RPMI8226 (cell line): ENCODE data around the gene OLIG2.

ENCODE experiments used
- DNase-seq: peaks from one replicate; pipeline ENCODE4 v3.0.0-alpha.2; 2015

The OLIG2 gene

DNA sequence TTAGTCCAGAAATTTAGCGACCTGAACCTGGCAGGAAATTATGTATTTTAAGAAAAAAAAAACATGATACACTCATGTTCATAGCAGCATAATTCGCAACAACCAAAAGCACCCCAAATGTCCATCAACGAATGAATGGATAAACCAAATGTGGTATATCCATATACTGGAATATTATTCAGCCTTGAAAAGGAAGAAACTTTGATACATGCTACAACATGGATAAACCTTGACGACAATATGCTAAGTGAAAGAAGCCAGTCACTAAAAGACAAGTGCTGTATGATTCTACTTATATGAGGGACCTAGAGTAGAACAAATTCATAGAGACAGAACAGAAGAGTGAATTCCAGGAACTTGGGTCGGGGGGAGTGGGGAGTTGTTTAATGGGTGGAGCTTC lies 43.5 kb downstream of the OLIG2 start:
- DNase-seq: no peak

DNA sequence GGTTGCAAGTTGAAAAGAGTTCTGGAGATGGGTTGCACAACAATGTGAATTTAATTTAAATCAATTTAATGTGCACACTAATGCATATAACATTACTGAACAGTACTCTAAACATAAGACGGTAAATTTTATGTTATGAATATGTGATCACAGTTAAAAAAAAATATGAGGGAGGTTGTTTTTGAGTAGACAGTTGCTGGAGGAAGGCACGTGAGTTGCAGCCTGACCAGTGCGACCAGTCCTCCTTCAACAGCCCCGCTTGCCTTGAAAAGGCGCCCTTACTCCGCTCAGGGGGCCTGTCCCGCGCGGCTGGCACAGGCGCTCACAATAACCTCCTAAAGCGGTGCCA lies 43.9 kb downstream of the OLIG2 start:
- no peak for DNase-seq

DNA sequence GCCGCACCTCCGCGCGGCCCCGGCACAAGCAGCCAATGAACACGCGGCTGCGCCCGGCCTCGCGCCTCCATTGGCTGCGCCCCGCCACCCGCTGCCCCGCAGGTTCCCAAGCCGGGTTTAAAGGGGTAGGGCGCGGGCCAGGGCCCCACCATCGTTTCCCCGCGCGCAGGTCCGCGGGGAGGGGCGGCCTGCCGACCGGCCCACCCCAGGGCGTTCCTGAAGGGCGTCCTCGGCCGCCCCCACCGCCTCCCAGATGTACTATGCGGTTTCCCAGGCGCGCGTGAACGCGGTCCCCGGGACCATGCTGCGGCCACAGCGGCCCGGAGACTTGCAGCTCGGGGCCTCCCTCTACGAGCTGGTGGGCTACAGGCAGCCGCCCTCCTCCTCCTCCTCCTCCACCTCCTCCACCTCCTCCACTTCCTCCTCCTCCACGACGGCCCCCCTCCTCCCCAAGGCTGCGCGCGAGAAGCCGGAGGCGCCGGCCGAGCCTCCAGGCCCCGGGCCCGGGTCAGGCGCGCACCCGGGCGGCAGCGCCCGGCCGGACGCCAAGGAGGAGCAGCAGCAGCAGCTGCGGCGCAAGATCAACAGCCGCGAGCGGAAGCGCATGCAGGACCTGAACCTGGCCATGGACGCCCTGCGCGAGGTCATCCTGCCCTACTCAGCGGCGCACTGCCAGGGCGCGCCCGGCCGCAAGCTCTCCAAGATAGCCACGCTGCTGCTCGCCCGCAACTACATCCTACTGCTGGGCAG lies 44.4 kb downstream of the OLIG2 start, which contains the start of gene OLIG1:
TSS of gene OLIG1 (plus strand) at position 148 of the 750 bp plus-strand sequence. CDS start at position 254, 106 bp downstream.
- peak; percentile 85 for DNase-seq

DNA sequence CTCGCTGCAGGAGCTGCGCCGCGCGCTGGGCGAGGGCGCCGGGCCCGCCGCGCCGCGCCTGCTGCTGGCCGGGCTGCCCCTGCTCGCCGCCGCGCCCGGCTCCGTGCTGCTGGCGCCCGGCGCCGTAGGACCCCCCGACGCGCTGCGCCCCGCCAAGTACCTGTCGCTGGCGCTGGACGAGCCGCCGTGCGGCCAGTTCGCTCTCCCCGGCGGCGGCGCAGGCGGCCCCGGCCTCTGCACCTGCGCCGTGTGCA lies 44.9 kb downstream of the OLIG2 start:
- DNase-seq: no peak

DNA sequence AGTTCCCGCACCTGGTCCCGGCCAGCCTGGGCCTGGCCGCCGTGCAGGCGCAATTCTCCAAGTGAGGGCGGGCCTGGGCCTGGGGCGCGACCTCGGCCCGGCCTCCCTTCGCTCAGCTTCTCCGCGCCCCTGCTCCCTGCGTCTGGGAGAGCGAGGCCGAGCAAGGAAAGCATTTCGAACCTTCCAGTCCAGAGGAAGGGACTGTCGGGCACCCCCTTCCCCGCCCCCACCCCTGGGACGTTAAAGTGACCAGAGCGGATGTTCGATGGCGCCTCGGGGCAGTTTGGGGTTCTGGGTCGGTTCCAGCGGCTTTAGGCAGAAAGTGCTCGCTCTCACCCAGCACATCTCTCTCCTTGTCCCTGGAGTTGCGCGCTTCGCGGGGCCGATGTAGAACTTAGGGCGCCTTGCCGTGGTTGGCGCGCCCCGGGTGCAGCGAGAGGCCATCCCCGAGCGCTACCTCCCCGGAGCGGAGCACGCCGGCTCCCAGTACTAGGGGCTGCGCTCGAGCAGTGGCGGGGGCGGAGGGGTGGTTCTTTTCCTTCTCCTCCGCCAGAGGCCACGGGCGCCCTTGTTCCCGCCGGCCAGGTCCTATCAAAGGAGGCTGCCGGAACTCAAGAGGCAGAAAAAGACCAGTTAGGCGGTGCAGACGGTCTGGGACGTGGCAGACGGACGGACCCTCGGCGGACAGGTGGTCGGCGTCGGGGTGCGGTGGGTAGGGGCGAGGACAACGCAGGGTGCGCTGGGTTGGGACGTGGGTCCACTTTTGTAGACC lies 45.4 kb downstream of the OLIG2 start:
- DNase-seq: peak; percentile 75

DNA sequence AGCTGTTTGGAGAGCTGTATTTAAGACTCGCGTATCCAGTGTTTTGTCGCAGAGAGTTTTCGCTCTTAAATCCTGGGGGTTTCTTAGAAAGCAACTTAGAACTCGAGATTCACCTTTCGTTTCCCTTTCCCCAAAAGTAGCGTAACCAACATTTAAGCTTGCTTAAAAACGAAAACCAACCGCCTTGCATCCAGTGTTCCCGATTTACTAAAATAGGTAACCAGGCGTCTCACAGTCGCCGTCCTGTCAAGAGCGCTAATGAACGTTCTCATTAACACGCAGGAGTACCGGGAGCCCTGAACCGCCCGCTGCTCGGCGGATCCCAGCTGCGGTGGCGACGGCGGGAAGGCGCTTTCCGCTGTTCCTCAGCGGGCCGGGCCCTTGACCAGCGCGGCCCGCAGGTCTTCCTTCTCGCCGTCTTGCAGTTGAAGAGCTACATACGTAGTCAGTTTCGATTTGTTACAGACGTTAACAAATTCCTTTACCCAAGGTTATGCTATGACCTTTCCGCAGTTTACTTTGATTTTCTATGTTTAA lies 46.1 kb downstream of the OLIG2 start:
- peak; percentile 74 for DNase-seq

DNA sequence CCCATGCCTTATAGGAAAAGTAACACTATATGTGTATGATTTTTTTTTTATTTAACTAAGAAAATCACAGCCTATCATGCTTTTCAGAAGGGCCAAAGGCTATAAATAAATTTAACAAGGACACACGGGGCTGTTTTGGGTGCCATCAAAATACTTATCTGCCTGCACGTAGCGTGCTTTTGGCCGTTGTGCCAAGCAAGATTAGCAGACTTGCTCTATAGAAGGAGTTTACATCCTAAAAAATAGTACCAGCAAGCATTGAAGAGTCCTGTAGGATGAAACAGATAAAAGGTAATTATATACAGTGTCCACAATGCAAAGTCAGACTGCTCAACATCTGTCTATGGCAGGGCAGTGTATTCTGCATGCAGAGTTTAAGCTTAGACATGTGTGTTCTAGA lies 47.9 kb downstream of the OLIG2 start:
- DNase-seq: no peak

DNA sequence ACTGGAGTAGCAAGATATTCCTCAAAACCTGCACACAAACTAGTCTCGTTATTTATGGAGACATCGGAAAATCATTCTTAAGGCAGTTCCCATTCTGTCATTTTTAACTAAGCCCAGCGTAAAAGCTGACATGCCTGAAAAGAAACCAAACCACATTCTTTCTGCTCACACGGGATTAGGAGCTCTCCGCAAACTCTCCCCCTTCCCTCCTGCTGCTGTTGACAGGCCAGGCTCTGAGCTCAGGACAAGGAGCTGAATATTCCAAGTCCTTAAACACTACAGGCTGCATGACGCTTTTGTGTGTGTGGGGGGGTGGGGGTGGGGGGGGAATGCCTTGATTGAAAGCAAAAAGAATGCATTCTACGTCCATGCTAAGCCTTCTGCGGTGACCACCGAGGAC lies 49.4 kb downstream of the OLIG2 start:
- no peak for DNase-seq

DNA sequence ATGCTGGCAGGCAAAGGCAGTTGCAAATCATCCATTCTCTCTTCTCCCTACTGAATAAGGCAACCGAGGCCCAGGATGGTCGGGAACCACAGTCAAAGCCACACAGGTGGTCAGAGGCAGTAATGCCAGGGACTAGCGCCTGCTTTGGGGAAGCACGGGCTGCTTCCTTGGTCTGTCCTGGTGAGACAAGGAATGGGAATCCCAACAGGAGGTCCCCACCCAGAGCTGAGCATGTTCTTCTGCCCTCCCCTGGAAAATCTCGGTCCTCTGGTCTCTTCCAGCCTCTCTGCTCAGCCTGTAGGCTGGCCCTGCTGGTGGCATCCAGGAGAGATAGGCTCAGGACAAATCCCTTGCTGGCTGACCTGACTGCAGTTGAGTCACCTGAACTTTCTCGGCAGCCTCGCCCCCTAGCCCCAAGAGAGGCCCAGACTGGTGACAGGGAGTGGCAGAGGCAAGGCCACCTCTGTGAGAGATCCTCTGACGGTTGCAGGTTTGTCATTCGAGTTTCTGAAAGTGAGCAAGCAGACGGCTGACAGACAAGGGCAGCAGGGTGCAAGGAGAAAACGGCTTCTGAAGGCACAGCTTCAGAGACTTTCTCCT lies 50.0 kb downstream of the OLIG2 start:
- DNase-seq: no peak

DNA sequence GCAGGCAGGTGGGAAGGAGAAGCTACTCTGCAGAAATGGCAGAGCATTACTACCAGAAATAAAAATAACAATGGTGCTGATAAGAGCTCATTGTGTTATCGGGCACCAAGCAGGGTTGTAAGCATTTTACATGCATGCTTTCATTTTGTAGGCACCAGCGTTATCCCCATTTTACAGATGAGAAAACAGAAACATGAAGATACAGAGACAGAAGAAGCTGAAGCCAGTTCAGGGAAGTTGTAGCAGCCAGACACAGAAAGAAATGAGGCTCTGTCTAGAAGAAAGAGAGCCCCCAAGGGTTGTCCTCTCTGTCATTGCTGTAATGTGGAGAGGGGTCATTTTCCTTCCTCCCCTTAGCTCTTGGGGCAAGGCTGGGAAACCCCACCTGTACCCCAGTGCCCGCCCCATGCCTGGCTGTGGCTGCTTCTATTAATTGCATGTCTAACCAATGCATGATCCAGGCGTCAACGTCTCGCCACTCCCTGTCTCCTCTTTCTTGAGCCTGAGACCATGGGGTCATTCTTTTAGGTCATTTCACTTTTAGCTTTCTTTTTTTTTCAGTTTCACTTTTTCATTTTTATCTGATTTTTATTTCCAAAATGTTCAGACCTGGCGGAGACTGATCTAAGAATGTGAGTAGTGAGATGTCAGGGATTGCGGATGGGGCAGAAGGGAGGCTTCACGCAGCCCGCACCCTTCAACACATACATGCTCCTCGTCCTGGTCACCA lies 51.0 kb downstream of the OLIG2 start:
- DNase-seq: no peak
